Hematopoietic multipotent progenitor cell treated with erythropoietin and hydrocortisone succinate and interleukin-3 and kit ligand, for 6 days (in vitro differentiated cells): Measurements from ENCODE around the gene METTL24.
"Not testable (repeated sequence)": the region's sequence is repeated elsewhere in the genome, so short reads cannot be mapped to it uniquely, and the experiment has no call there.

ENCODE experiments used
- DNase-seq: peaks from one replicate; pipeline ENCODE4 v3.0.0-alpha.2; 2015

METTL24 gene

GRCh38 chr6:110309432-110309831 lies 48.7 kb downstream of the METTL24 start:
- DNase-seq: not testable (repeated sequence)

- peak; percentile 15 for DNase-seq
These were observed 50.8 kb downstream of the METTL24 start for GRCh38 chr6:110307368-110307767.

DNA sequence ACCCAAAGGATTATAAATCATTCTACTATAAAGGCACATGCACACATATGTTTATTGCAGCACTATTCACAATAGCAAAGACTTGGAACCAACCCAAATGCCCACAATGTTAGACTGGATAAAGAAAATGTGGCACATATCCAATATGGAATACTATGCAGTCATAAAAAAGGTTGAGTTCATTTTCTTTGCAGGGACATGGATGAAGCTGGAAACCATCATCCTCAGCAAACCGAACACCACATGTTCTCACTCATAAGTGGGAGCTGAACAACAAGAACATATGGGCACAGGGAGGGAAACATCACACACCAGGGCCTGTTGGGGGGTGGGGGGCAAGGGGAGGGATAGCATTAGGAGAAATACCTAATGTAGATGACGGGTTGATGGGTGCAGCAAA lies 52.3 kb downstream of the METTL24 start:
- not testable (repeated sequence) for DNase-seq

- not testable (repeated sequence) for DNase-seq
These were observed 54.5 kb downstream of the METTL24 start for GRCh38 chr6:110303692-110304091.

DNA sequence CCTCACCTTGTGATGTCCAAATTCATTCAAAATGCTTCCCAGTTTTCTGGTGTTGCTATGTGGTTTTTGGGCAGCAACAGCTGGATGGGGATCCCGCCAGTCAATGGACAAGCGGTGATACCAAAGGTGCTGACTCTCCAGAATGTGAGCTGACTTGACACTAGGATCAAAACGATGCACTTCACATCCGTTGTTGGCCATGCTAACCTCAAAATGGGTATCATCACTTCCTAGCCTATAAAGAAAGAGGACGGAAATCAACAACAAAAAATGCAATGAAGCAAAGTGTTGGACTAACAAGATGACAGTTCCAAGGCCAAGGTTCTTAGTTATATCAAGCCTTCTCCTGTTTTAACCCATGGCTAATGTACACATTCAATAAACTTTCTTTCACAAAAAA lies 59.2 kb downstream of the METTL24 start:
- DNase-seq: no peak

DNA sequence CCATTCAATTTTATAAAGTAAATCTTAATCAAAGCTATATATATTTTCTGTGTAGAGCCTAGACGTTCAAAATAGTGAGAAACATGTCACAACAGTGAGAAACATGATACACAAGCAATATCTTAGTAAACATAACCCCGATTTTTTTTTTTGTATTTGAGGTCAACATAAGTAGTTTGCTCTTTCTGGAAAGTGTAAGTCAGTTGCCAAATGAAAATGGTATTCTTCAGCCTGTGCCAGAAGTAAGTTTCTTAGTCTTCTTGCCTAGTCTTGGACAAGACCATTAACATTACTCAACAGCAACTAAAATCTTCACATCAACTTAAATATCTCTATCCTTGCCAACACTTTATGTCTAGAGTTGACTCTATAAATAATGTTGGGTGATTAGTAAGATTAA lies 59.7 kb downstream of the METTL24 start:
- DNase-seq: no peak

- peak; percentile 6 for DNase-seq
These were observed 61.7 kb downstream of the METTL24 start for GRCh38 chr6:110296241-110297025.

DNA sequence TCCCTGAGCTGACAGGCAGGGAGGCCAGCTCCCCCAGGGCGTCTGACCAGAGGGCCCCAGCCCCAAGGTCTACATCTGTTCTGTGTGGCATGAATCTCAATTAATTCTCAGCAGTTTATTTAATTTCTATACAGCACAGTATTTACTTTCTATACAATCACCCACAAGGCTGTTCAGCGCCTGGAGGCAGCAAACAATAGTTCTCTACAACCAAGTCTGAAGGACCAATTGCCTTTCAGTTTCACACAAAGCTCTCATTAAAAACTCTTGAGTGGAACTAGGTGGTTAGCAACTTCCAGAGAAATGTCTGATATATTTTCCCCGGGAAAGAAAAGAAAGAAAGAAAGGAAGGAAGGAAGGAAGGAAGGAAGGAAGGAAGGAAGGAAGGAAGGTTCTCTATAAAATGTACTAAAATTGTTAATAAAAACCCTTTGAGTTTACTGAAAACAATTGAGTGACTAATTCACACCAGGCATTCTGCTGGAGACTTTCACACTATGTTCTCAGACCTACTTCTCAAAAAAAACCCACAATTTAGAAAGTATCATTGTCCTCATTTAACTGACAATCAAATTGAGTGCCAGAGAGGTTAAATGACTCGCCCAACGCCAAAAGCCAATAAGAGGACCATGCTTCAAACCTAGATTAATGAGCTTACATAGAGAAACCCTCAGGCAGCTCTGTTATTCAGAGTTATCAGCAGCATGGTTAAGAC lies 62.5 kb downstream of the METTL24 start:
- DNase-seq: no peak

- no peak for DNase-seq
These were observed 70.4 kb downstream of the METTL24 start for GRCh38 chr6:110287462-110288341.

- DNase-seq: no peak
These were observed 72.7 kb downstream of the METTL24 start for GRCh38 chr6:110285306-110286060.

DNA sequence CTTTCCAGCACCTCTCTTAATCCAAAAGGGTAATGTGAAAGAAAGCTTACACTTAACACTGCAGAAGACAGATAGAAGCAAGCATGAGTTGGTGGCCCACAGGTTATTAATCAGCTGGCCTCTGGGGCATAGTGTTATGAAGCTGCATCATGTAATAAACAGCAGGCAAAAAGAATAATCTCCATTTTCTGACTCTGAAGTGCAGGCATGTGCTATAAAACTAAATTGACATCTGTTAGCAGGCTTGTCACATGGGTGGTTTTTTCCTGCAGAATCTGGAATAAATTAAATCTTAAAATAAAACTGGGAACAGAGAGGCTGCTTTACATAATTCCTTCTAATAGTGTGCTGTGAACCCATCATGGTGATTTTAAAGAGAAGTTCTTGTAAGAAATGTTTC lies 73.3 kb downstream of the METTL24 start:
- DNase-seq: no peak

- no peak for DNase-seq
These were observed 74.5 kb downstream of the METTL24 start for GRCh38 chr6:110283657-110284056.

DNA sequence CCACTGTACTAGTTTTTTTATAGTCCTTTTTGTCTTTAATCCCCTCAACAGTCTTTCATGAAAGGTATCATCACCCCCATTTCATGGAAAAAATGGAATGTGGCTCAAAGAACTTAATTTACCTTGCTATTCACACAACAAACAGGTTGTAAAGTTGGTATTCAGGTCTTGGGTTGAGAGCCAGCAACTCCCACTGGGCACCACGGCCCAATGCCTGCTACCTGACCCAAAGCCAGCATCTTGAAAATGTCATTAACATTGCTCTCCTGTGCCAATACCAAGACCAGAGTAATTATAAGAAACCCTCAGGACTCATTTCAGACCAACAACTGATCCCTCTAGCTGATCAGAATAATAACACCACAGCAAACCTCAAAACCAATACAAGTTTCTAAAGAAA lies 75.7 kb downstream of the METTL24 start:
- no peak for DNase-seq

- no peak for DNase-seq
These were observed 81.0 kb downstream of the METTL24 start for GRCh38 chr6:110277100-110277665.

DNA sequence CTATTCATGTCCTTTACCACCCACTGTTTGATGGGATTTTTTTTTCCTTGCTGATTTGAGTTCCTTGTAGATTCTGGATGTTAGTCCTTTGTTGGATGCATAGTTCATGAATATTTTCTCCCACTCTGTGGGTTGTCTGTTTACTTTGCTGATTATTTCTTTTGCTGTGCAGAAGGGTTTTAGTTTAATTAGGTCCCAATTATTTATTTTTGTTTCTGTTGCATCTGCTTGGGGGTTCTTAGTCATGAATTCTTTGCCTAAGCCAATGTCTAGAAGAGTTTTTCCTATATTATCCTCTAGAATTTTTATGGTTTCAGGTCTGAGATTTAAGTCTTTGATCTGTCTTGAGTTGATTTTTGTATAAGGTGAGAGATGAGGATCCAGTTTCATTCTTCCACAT lies 85.4 kb downstream of the METTL24 start:
- DNase-seq: not testable (repeated sequence)

GRCh38 chr6:110271732-110272022 lies 86.5 kb downstream of the METTL24 start:
- DNase-seq: no peak

DNA sequence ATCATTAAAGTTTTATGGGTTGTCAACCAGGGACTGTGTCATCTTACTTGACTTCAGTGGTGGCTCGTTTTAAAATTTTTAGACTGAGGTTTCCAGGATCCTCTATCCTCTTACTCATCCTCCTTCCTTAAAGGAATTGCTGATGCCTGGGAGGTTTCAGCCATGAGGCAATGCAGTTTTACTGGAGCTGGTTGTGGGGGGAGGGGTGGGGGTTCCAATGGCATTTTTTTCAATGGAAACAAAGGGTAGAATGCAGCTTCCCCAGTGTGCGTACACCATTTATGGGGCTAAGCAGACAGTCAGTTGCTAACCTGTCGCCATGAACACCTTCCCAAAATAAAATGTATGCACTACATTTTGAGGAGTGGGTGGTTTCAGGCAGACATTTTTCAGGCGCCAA lies 88.0 kb downstream of the METTL24 start:
- DNase-seq: no peak

- no peak for DNase-seq
These were observed 88.5 kb downstream of the METTL24 start for GRCh38 chr6:110269623-110270022.

DNA sequence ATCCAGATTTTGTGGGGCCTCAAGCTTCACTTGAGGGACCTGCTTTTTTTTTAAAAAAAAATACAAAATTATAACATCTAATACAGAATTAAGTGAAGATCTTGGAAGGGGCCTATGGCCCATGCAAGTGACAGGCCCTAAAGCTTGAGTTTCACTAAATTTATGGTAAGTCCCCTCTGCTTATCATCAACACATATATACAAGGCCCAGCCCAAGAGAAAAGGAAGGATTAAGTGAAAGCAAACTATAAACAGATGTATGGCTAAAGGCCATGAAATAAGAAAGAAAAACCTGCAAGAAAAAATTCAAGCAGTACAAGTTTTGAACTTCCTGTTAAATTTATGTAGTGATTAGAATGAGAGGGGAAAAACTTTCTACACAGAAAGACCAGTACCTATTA lies 91.2 kb downstream of the METTL24 start:
- no peak for DNase-seq

DNA sequence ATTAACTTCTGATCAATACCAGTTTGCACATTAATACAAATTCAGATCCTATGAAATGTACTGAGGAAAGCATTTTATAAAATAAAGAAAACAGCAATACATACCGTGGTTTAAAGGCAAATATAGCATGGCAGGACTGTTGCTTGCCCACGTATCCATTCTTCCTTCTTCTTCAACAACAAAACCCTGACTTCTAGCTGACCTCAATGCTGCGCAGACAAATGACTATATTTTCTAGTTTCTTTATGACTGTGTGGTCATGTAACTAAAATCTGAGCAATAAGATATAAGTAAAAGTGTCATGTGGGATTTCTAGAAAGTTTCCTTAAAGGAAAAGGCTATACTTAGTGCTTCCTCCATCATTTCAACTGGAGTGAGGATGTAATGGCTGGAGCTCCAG lies 92.9 kb downstream of the METTL24 start:
- DNase-seq: no peak

DNA sequence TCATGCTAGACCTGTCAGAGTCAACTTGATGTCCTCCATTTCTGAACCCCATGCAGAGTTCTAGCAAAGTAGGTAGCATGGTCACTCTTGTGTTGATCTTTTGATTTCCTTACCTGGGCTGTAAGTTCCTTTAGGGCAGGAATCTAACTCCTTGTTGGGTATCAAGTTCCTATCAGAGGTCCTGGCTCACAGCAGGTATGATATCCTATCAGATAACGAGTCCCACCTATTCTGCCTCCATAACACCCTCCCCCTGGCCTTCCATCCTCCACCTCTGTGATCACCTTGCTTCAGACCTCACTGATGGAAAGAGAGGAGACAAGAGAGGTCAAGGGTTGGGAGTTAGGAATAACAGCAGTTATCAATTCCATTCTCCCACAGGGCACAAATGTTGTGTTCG lies 101.8 kb downstream of the METTL24 start:
- no peak for DNase-seq

- peak; percentile 65 for DNase-seq
These were observed 102.9 kb downstream of the METTL24 start for GRCh38 chr6:110255211-110255750.
